CD4-positive, alpha-beta T cell treated with Interferon alpha-2 for 1 hour (primary cell): ENCODE data around the gene EID2B.
A peak's percentile ranks its signal among the peaks of the same experiment; 100 is the strongest.

Experiments
- DNase-seq, 2 donors: peaks; one replicate each; pipeline ENCODE4 v3.0.0-alpha.2; 2020 to 2022

EID2B gene

DNA sequence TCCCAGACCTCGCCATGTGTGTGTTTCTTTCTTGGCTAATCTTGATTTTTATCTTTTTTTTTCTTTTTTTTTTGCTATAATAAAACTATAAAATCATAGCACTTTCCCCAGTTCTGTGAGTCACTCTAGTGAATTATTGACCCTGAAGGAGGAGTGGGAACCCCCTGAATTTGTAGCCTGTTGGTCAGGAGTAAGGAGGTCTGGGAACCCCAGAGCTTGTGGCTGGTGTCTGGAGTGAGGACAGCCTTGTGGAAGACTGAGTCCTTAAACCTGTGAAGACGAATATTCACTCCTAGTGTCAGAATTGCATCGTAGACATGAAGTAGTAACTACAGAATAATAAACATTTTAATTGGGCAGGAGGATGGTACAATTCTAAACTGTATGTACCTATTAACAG is 7.4 kb downstream of the EID2B start:
- no peak for DNase-seq

DNA sequence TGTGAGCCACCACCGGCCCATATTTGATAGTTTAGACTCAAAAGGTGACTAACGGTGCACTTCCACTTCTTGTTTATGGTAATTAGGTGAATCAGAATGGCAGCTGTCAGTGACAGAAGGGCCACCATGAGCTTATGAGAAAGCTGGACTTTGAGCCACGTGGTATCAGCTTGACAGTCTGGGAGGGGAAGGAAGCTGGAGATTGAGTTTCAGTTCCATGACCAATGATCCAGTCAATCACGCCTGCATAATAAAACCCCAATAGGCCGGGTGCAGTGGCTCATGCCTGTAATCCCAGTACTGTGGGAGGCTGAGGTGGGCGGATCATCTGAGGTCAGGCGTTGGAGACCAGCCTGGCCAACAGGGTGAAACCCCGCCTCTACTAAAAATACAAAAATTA is 8.2 kb downstream of the EID2B start:
- DNase-seq: peak in 1 of 2 donors; percentile 20

DNA sequence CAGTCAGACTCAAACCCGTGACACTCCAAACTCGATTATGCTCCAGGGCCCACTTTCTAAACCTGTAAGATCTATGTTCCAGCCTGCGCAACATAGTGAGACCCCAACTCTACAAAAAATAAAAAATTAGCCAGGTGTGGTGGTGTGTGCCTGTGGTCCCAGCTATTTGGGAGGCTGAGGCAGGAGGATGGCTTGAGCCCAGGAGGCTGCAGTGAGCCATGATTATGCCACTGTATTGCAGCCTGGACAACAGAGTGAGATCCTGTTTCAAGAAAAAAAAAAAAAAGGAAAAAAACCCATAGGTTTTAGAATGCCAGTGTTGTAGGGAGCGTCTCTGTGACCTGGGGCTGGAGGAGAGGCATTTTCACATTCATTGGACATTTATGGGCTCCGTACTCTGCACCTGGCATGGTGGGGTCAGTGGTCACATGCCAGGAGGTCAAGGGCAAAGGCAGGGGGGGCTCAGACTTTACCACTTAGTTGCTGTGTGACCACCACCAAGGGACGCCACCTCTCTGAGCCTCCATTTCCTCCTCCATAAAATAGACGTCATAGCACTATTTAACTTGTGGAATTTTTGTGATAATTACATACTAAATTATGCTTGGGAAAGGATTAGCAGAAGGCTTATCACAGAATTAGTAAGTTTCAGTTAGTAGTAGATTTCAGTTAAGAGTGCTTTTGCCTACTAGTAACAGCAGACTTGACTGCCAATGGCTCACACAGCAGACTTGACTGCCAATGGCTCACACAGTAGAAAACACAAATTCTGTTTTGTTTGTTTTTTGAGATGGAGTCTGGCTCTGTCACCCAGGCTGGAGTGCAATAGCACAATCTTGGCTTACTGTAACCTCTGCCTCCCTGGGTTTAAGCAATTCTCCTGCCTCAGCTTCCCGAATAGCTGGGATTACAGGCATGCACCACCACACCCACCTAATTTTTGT is 11.8 kb downstream of the EID2B start:
- DNase-seq: no peak

DNA sequence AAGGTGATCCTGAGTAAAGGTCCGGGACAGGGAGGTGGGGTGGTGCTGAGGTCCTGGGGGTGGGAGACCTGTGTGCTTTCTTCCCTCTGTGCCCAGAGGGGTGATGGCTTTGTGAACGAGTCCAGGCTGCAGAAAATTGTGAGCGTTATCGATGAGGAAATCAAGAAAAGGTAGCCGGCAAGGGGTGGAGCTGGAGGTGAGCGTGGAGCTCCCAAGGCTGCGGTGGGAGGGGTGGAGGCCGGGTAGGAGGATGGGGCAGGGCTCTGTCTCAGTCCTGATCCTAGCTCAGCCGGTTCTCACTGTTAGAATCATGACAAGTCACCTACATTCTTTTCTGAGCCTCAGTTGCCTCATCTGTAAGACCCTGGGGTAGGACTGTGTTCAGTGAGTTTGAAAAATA is 13.7 kb downstream of the EID2B start:
- no peak for DNase-seq

DNA sequence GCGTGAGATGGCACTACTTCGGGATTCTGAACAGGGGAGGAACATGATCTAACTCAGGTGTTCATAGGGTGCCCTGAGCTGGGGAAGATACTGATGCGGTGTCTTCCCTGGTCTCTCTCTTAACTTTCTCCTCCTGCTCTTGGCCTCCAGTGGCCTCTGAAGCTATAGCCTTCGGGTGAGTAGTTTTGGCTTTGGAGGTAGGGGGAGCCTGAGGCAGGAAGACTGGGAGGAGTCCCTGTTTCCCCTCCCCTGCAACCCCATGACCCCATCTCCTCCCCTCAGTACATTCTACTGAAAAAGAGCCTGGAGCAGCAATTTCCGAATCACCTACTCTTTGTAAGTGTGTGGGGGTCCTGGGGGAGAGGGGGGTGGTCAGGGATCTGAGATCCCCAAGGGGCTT is 14.2 kb downstream of the EID2B start:
- no peak for DNase-seq

DNA sequence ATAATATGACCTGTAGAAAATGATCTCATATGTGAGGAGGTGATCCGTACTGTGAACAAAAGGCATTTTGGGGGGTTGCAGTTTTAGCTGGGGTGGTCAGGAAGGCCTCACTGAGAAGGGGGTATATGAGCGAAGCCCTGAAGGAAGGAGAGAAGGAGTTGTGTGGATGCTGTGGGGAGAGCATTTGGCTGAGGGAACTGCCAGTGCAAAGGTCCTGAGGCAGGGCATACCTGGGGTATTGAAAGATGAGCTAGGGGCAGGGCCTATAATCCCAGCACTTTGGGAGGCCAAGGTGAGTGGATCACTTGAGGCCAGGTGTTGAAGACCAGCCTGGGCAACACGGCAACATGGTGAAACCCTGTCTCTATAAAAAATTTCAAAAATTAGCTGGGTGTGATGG is 15.2 kb downstream of the EID2B start:
- no peak for DNase-seq

DNA sequence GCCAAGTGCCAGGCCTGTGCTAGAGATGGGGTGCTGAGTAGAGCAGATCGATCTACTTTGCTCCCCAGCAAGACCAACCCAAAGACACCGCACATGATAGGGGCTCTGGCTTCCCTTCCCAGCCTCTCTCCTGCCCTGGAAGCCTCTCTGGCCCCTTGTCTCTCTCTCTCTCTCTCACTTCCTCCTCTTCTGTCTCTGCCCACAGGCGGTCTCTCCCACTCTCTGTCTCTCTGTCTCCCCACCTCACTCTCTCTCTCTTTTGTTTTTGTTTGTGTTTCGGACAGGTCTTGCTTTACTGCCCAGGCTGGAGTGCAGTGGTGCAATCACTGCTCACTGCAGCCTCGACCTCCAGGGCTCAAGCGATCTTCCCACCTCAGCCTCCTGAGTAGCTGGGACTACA is 16.4 kb downstream of the EID2B start:
- no peak for DNase-seq

DNA sequence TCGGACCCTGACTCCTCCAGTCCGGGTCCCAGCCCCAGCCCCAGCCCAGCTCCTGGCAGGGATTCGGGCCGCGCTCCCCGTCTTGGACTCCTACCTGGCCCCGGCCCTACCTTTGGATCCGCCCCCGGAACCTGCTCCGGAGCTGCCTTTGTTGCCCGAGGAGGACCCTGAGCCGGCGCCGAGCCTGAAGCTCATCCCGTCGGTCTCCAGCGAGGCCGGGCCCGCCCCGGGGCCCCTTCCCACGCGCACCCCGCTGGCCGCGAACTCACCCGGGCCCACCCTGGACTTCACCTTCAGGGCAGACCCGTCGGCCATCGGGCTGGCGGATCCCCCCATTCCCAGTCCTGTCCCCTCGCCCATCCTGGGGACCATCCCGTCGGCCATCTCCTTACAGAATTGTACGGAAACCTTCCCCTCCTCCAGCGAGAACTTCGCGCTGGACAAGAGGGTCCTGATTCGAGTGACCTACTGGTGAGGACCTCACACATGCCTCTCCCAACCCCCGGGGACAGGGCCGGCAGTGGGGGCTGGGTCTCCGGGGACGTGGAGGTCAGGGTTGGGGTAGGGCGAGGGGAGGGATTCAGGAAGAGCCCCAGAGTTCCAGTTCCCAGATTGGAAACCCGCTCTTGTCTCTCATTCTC is 17.0 kb downstream of the EID2B start:
- DNase-seq: no peak

DNA sequence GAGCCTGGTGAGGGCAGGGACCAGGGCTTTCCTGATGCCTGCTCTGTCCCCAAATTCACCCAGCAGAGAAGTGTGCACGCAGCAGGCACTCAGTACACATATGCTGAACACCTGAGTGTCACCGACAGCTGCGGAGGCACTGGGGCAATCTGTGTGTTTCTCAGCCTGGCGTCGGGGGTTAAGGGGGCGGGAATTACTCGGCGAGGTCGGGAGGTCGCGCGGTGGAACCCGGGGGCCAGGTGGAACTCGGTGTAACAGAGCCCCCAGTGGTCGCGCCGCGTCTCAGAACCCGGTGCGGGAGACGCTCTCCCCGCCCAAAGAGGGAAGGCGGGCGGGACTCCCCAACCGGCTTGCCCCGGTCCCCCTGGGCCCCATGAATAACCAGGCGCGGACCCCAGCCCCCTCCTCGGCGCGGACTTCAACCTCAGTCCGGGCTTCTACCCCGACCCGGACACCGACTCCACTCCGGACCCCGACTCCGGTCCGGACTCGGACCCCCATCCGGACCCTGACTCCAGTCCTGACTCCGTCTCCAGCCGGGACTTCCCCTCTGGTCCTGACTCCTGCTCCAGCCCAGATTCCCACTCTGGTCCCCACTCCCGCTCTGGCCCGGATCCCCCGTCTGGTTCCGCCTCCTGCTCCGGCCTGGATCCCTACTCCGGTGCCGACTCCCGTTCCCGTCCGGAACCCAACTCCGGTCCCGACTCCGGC is 17.7 kb downstream of the EID2B start, which contains the start of gene SELENOV:
Gene SELENOV, plus strand, starts transcription at position 300 of the 711 bp plus-strand sequence. Its CDS starts 74 bp downstream, at position 374.
- DNase-seq: peak in 1 of 2 donors; percentile 28

DNA sequence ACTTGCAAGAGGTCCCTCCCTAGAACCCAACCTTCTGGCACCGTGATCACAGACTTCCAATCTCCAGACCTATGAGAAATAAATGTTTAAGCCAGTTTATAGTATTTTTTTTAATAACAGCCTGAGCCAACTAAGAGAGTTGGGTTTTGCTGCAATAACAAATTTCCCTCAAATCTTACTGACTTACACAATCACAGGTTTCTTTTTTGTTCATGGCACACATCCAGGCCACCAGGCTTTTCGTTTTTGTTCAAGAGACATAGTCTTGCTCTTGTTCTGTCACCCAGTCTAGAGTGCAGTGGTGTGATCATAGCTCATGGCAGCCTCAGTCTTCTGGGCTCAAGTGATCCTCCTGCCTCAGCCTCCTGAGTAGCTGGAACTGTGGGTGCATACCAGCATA is 19.7 kb downstream of the EID2B start:
- no peak for DNase-seq

DNA sequence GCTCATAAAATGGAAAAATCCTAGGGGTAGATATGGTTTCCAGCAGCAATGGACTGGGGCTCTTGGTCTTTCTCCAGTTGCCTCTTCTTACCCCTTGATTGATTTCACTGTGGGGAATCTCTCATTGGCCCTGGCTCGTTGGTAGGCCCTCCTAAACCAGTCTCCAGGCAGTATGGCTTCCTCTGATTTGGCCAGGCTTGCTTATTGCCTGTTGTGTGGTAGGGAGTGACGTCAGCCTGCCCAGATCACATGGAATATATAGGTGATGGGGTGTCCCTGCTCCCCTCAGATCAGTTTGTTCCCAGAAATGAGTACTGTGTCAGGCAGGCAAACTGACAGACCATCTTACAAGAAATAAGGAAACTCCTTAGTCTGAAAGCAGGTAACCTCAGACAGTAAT is 23.4 kb downstream of the EID2B start:
- DNase-seq: no peak

DNA sequence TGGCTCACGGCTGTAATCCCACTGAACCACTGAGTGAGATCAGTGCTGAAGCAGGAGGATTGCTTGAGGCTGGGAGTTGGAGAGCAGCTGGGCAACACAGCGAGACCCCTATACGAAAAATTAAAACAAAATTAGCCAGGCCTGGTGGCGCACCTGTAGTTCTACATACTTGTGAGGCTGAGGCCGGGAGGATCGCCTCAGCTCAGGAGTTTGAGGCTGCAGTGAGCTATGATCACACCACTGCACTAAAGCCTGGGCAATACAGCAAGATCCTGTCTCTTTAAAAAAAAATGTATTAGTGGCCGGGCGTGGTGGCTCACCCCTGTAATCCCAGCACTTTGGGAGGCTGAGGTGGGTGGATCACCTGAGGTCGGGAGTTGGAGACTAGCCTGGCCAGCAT is 24.0 kb downstream of the EID2B start:
- DNase-seq: no peak

DNA sequence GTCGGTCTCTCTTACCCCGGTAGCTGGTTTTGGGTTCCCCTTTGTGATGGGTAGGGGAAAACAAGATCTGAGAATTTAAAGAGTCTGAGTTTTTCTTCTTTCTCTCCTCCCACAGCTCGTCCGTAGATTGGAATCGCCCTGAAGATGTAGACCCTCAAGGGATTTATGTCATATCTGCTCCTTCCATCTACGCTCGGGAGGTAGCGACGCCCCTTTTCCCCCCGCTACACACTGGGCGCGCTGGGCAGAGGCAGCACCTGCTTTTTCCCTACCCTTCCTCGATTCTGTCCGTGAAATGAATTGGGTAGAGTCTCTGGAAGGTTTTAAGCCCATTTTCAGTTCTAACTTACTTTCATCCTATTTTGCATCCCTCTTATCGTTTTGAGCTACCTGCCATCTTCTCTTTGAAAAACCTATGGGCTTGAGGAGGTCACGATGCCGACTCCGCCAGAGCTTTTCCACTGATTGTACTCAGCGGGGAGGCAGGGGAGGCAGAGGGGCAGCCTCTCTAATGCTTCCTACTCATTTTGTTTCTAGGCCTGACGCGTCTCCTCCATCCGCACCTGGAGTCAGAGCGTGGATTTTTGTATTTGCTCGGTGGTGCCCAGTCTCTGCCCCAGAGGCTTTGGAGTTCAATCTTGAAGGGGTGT is 24.8 kb downstream of the EID2B start:
- no peak for DNase-seq

DNA sequence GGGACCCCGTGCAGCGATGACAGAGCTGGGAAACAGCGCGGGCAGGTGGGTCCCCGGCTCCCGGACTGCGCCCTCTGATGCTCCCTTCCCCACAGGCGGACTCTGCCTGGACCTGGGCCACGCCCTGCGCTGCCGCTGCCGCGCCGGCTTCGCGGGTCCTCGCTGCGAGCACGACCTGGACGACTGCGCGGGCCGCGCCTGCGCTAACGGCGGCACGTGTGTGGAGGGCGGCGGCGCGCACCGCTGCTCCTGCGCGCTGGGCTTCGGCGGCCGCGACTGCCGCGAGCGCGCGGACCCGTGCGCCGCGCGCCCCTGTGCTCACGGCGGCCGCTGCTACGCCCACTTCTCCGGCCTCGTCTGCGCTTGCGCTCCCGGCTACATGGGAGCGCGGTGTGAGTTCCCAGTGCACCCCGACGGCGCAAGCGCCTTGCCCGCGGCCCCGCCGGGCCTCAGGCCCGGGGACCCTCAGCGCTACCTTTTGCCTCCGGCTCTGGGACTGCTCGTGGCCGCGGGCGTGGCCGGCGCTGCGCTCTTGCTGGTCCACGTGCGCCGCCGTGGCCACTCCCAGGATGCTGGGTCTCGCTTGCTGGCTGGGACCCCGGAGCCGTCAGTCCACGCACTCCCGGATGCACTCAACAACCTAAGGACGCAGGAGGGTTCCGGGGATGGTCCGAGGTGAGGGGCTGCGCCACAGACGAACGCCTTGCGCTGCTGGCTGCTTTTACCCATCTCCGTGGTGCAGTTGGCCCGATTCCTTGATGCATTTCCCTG is 25.5 kb downstream of the EID2B start:
- peak; percentile 43 to 64 for DNase-seq

DNA sequence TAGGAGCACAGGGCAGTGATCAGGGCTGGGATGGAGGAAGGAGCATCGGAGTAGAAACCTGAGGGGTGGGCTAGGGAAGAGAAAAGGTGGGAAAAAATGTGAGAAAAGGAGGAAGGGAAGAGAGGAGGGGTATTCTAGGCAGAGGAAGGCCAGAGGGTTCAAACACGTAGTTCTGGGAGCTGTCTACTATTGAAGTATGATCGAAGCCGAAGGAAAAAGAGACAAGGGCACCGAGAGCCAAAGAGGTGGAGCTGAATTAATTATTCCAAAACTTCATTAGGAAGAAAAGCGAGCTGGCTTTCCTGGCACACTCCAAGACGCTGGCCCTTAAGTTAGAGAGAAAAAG is 26.1 kb downstream of the EID2B start:
- DNase-seq: no peak

DNA sequence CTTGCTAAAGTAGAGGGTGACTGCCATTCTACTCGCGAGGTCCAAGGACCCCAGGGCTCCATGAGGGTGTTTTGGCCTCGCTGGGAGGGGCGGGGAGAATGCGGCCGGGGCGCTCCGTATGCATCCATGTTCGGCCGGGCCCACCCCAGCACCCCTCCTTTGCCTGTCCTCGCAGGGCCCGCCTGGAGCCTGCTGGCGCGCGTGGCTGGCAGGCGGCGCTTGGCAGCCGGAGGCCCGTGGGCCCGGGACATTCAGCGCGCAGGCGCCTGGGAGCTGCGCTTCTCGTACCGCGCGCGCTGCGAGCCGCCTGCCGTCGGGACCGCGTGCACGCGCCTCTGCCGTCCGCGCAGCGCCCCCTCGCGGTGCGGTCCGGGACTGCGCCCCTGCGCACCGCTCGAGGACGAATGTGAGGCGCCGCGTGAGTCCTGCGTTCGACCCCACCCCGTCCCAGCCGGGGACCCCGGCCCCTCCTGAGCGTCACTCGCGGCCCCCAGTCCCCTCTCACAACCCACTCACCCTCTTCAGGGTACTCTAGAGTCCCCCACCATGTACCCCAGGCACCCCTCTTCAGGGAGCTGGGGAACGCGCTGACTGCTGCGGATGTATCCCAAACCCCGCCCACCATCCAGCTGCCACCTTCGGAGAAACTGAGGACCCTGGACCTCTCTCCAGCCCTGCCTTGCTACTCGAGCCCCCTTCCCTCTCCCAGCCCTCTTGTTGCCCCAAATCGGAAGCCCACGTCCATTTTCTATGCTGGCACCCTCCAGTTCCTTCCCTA is 29.8 kb downstream of the EID2B start:
- peak; percentile 78 to 85 for DNase-seq

DNA sequence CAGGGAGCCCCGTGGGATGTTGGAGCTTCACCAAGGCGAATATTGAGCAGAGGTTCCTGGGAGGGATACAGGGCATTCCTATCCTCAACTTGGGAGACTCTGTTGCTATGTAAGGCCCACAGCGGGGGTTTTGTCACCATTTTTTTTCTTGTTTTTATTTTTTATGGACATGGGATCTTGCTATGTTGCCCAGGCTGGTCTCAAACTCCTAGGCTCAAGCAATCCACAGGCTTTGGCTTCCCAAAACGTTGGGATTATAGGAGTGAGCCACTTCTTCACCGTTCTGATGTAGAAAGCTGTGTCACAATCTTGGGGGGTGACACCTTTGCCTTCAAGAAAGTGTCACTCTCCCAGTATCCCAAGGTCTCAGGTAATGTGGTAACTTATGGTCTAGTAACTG is 31.3 kb downstream of the EID2B start:
- DNase-seq: no peak

DNA sequence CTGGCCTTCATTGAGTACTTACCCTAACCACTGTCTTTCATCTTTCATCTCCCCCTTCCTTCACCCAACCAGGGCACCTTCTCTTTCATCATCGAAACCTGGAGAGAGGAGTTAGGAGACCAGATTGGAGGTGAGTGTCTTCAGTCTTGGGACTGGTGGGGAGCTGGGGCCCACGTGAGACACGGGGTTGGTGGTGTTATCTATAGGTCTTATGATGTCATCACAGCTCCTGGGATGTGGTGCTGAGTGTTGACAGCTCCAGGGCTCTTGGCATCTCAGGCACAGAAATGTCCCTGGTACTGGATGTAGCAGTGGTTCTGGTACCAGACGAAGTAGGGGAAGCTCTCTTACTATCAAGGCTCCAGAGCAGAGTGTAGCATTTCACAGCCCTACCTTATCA is 32.1 kb downstream of the EID2B start:
- DNase-seq: no peak

DNA sequence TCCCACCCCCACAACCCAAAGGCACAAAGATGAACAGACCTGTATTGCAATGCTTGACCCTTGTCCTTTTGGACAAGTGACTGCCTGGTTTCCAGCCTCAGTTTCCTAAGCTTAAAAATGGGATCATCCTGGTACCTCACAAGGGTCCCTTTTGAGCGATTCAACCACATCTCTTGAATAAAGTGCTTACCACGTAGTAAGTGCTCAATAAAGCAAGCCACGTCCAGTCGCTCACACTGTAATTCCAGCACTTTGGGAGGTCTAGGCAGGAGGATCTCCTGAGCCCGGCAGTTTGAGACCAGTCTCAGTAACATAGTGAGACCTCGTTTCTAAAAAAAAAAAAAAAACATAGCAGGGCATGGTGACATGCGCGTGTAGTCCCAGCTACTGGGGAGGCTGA is 32.7 kb downstream of the EID2B start:
- DNase-seq: no peak

DNA sequence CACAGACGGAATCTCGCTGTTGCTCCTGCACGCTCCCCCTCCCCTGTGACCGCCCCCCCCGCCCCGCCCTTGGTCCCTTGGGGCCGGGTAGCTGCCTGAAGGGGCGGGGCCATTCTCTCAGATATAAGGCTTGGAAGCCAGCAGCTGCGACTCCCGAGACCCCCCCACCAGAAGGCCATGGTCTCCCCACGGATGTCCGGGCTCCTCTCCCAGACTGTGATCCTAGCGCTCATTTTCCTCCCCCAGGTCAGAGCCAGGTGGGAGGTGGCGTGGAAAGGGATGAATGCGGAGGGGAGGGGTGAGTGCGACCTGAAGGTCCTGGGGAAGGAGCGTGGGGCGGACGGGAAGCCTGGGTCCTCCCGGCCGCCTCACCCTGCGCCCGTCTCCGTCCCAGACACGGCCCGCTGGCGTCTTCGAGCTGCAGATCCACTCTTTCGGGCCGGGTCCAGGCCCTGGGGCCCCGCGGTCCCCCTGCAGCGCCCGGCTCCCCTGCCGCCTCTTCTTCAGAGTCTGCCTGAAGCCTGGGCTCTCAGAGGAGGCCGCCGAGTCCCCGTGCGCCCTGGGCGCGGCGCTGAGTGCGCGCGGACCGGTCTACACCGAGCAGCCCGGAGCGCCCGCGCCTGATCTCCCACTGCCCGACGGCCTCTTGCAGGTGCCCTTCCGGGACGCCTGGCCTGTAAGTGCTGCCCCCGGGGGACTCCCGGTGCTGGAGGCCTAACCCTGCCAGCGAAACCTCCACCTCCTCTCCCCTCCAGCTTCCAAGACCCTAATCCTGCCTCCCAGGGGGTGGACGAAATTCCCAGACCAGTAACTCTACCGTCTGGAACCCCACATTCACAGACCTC is 33.6 kb downstream of the EID2B start, which contains the start of gene DLL3:
Gene DLL3, plus strand, starts transcription at position 150 of the 845 bp plus-strand sequence. Its CDS starts 28 bp downstream, at position 178.
- peak in 1 of 2 donors; percentile 7 for DNase-seq
